SKM-1 treated with dmso at 0.1 percent for 144 hours (cell line): Measurements from ENCODE around the gene IFNL1.
"Not testable (repeated sequence)": the region's sequence is repeated elsewhere in the genome, so short reads cannot be mapped to it uniquely, and the experiment has no call there.

Source experiments
- DNase-seq: peaks from one replicate; lab custom pipeline; 2025; ENCODE audit not compliant: unreplicated experiment; lab: John Stamatoyannopoulos, UW

IFNL1 gene

DNA sequence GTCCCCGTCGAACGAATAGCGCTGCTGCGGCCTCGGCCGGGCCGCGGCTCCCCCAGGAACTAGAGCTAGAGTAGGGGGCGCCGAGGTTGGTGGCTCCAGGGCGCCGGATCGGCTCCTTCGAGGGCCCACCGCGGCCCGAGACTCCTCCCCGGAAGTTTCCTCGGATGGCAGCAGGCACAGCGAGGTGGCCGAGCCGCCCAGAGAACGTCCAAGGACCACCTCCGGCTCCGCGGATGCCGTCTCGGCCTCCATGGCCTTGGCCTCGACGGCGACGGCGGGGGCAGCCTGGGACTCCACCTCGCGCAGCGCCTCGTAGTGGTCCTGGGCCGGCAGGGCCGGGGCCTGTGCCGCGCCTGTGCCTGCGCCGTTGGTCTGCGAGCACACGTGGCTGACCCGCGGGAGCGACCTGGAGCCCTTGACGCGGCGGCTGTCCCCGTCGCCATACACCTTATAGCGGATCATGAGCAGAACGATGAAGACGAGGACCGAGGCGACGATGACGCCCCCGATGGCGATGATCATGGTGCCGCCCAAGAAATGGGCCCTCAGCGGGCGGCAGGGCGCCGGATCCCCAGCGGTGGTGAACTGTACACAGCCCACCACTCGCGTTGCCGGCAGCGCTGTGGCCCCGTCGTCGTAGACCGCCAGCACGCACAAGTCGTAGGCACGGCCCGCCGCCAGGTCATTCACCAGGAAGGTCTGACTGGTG, 11.8 kb downstream of the IFNL1 start:
- no peak for DNase-seq

DNA sequence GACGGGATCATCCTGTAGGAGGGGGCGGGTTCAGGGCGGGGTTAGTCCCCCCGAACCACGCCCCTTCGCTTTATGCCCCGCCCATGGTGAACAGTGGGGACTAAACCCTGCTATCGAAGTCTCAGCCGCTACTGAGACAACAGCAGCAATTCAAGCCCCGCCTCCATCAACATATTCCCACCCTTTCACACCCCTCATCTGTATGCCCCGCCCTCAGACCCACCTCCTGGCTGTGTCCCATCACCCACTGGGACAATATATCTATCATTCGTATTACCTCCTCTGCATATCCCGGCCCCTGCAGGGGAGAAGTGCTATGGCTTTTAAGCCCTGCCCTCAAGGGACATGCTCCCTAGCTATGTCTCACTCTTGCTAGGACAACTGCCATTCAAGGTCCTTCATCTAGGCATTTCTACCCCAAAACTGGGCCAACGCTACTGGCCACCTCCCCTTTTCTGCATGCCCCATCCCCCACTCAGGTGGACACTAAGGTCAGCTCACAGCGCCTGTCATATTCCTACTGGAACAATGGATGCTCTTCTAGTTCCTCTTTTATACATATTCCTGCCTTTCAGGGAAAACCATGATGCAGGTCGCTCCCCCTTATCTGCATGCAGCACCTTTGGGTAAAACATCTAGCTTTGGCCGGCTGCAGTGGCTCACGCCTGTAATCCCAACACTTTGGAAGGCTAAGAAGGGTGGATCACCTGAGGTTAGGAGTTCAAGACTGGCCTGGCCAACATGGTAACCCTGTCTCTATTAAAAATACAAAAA, 12.5 kb downstream of the IFNL1 start:
- no peak for DNase-seq

DNA sequence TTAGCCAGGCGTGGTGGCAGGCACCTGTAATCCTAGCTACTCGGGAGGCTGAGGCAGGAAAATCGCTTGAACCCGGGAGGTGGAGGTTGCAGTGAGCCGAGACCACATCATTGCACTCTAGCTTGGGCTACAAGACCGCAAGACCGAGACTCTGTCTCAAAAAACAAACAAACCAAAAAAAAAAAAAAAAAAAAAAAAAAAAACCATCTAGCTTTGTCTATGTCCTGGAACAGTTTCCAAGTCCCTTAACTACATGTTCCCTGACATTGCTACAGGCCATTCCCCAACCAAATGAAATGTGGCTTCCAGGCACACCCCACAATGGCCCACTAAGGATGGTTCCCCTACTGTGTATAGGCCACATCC, 13.1 kb downstream of the IFNL1 start:
- not testable (repeated sequence) for DNase-seq

DNA sequence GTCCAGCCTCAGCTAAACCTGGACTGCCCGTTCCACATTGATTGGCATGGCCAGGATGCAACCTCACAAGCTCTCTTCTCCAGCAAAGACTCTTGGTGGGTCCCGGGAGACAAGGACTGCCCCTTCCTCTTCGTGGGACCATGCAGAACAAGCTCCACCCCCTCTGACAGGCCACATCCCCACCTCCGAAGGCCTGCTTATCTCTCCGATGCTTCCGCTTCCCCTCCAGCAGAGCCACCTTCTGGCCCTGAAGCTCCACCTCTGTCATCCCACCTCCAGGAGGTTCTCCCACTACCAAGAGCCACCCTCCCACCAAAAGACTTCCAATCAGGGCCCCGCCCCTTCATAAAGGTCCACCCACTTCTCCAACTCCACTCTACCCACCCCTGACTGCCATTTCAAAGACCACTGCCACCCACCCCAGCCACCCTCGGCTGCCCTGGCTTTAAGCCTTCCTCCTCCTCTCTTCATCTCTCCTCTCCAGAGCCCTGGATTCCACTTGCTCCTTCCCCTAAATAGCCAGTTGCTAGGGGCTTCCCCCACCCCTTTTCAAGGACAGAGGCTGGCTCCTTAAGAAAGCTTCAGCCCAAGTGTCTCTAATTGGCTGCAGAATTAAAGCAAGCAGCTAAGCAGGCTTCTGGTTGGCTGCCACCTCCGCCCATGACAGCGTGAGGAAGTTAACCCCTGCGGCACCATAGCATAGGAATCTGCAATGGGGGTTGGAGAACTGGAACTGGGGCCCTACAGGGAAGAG, 14.5 kb downstream of the IFNL1 start:
- no peak for DNase-seq

DNA sequence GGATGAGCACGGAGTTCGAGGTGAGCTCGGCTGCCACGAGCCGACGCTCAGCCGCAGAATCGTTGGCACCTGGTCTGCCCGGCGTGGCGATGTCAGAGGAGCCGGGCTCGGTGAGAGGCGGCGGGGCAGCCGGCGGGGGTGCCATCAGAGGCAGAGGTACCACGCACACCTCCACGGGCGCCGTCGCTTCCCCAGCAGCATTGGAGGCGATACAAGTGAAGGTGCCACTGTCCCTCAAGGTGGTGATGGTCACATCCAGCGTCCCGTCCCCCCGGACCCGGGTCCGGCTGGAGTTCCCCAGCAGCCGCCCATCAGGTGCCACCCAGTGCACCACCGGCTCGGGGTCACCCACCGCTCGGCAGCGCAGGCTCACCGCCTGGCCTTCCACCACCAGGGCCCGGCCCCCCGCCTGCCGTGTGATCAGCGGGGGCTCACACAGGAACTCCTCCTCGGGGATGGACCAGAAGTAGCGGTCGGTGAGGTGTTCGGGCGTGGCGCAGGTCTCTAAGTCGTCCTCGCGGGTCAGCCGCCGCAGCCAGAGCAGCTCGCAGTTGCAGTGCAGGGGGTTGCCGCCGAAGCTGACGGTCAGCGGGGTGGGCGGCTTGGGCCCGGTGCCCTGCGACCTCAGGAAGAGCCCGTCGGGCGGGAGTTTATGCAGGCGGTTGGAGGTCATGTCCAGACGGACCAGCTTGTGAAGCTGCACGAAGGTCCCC, 18.0 kb downstream of the IFNL1 start:
- DNase-seq, result no peak

DNA sequence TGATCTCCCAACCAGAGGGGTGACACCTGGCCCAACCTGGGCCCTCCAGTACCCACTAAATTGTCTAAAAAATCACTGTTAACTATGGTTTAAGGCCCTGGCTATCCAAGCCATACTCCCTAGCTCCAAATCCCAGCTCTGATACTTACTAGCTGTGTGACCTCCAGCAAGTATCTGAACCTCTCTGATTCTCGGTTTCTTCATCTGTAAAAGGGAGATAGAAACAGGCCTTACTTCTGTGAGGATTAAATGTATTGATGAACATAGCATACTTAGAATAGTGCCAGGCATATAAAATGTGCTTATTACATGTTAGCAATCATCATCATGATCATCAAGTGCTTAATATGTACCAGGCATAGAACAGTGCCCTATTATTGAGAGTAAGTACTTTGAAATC, 19.7 kb downstream of the IFNL1 start:
- DNase-seq, result no peak

DNA sequence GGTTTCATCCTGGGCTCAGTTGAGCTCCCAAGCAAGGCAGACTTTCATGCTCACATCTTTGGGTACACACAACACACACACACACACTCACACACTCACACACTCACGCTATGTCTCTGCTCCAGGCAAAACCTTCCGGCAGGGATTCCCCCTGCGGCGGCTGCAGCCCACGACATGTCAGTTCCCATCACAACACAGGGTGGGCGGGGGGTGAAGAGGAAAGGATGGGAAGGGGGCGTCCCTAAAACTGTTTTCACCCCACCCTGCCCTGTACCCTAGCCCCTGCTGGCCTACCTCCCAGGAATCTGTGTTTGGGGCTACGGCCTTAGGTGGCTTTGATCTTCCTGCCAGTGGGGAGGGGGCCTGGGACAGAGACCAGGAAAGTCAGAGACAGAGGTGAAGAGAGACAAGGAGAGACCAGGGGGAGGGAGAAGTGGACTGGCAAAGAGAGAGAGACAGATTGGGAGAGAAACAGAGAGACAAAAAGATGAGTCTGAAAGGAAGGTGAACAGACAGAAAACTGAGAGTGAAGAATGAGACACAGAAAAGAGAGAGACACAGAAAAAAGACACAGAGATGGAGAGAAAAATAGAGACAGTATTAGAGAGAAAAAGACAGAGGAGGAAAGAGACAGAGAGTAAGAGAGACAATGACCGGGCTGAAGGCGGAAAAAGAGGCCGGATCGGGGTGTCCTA, 20.6 kb downstream of the IFNL1 start:
- no peak for DNase-seq

DNA sequence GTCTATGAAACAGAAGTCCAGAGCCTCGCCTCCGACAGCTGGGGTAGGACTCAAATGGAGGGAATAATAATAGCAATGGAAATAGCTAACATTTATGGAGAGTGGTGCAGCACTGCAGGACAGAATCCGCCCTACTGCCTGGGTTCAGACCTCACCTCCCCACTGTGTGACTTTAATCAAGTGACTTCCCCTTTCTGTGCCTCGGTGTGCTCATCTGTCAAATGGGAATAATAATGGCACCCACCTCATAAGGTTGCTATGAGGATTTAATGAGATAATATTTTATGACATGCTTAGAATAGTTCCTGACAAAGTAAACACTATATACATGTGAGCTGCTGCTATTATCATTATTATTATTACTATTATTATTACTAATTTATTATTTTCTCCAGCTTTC, 21.3 kb downstream of the IFNL1 start:
- DNase-seq, result no peak

DNA sequence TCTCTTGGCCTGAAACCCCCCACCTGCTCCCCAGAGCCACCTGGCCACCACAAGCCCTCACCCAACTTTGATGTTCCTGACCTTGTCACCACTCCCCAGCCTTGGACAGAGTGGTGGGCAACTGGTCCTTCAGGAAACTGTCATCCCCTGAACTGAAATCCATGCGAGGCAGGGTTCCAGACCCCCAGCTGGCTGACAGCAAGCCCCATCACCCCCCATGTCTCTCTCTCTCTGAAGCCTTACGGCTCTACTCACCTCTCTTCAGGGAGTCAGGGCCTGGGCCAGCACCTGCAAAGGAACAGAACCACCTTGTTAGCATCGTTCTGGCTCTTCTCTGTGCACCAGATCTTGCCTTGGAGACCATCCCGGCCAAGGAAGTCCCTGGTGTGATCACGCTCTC, 21.9 kb downstream of the IFNL1 start:
- no peak for DNase-seq

DNA sequence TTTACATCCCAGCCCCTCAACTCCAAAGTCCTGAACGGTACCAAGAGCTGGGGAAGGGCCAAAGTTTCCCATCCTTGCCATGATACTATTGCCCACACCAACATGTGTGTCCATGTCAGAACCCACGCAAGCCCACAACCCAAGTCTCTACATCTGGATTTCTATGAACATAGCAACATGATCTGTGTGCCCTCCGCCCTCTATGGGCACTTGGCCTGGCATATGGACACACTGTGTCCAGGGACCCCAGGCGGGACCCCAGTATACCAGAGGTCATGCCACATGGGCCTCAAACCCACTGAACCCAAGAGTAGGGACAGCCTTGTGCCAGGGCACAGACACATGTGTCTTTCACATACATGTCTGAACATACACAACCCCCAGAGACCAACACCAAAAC, 22.5 kb downstream of the IFNL1 start:
- DNase-seq, result no peak

DNA sequence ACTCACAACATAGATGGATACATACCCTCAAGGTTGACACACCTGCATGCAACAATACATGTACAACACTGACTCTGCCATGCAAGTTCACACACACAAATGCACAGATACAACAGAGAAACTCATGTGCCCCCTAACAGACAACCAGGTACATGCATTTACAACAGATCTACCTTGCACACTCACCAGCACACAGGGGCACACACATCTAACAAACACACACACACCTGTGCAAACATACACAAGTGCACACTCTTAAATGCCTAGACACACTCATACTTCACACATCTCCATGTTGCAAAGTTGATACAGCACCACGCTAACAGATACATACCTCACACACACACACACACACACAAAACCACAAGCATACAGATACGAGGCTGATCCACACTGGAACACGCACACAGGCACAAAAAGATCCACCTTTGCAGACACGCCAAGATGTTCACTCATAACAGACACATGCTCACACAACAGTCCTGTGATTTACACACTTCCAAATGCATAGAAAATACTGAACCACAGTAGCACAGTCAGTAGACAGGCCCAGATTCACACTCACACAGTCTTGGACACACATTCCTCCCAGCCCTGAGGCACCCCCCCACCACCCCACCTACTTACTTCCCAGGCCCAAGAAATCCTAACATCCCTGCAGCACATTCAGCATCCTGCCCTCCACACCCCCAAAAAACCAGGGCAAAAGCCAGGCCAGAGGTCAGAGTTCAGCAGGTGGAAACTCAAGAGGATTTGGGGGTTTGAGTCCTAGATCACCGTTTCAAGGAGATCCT, 23.1 kb downstream of the IFNL1 start:
- DNase-seq, result no peak

DNA sequence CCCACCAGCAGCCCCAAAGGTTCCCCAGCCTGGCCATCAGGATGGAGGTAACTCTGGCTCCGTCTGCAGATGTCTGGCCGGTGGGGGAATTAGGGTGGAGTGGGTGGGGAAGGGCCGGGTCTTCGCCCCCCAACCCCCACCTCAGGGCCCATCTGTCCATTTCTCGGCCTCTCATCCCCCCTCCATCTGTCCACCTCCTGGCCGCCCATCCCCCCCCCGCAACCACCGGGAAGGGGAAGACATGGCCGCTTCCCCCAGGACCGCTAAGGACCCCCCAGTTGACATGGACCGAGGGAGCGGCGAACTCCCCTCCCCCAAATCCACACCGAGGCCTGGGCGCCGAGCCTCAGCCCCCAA, 23.7 kb downstream of the IFNL1 start:
- no peak for DNase-seq

DNA sequence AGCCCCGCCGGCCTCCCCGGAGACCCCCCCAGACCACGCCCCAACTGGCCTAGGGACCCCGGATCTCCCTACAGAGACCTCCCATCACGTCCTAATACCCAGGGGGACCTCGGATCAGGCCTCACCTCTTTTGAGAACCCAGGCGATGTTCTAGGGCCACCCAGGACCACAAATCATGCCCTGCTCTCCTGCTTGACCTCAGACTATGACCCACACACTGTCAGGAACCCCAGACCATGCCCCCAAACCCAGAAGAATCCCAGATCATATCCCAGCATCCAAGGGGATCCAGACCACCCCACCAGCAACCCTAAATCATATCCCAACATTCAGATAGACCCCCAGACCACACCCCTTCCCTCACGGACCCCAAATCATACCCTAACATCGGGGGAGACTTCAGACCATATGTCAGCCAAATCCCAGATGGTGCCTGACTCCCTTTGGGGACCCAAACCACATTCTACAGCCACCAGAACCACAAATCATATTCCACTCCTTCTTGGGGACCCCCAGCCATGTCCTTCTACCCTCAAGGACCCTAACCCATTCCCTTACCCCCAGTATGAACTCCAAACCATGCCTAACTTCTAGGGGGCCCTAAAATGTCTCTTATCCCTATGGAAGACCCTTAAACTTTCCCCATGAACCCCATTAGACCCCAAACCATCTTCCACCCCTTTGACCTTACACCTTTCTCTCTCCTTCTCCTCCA, 25.1 kb downstream of the IFNL1 start:
- DNase-seq, result no peak

DNA sequence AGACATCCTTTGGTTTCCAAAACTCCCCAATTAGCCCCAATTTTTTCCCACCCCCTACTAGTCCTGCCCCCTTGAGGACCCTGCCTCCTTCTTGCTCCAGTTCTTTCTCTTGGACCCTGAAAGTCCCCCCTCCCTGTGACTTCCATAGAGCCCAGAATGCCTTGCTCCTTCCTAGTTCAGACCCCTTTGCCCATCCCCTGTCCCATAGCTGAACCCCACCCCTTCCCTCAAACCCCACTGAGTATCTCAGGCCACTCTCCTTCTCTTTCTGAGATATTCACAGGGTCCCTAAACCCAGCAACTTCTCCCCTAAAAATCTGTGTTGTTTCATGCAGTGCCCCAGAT, 25.6 kb downstream of the IFNL1 start:
- no peak for DNase-seq

DNA sequence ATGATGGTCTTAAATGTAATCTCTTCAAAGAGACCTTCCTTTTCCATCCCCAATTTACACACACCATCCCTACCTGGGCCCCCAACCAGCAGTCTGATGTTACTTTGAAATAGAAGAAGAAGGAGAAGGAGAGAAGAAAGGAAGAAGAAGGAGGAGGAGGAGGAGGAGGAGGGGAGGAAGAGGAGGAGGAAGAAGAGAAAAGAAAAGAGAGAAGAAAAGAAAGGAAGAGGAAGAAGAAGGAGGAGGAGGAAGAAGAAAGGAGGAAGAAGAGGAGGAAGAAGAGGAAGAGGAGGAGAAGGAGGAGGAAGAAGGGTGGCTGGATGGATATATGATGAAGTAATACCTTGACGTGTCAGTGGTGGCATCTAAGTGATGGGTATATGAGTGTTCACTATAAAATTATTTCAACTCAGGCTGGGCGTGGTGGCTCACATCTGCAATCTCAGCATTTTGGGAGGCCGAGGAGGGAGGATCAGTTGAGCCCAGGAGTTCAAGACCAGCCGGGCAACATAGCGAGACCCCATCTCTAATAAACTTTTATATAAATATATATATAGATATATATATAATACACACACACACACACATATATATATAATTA, 28.1 kb downstream of the IFNL1 start:
- DNase-seq, result no peak

DNA sequence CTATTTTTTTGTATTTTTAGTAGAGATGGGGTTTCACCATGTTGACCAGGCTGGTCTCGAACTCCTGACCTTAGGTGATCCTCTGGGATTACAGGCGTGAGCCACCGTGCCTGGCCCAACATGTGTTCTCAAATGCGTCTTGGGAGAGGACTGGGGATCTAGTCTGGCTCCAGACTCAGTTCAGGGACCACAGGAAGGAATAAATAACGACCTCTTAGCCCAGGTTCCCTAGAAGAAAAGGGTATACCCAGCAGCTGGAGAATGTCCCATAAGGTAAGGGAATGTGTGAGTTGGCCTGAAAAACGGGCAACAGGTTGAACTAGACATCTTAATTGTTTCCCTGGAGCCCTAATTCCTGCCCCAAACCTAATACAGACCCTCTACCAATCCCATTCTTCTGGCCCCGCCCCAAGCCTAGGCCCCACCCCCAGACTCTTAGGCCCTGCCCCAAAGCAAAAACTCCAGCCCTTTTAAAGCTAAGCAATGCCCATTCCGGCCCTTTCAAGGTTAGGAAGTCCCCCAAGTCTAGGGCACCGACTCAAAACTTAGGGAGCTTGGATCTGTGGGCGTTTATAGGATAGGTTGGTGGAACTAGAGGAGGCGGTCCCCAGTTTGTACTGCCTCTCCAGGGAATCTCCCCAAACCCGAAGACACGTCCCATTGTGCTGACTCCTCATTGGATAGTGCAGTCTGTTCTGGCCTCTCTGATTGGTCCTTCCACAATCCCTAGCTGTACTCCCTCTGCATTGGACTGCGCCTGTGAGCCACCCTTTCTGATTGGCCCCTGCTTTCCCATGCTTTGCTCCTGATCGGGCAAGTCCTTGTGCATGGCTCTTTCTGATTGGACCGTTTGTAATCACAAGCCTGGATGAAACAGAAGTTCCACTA, 29.8 kb downstream of the IFNL1 start:
- no peak for DNase-seq

DNA sequence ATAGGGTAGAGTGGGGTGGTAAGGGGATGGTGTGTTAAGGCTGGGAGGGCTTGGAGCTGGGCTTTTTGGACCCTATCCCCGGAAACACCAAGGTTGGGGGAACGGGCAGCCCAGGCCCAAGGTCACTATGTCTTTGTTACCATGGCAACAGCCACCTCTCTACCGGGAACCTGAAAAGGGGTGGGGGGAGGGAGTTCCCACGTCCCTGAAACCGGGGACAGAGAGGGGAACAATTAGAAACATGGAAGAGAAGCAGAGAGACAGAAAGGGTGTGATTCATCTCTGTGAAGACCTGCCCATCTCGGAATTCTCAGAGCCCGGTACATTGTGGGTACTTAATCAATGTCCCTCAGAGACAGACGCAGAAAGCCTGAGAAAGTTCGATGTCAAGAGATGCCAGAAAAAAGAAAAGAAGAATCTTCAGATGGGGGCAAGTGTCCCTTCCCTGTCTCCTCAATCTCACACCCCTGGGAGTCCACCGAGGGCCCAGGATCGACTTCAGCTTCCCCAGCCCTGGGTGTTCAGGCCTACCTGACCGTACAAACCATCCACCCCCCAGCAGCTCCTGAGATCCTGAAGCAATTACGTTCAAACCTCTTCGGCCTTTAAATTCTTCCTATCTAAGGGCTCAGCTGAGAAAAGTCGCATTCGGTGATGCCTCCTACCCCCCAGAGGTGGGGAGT, 31.3 kb downstream of the IFNL1 start:
- no peak for DNase-seq
